GM23338 (cell line): ENCODE results near the gene LRIF1.

Experiments
- CREB1 ChIP-seq: fragments of 250-450 bp; sonication (Bioruptor Pico); IDR thresholded peaks from 2 replicates; pipeline ENCODE4 v1.5.0; 2020; ENCODE audit warnings: low read depth, mild to moderate bottlenecking, moderate library complexity
- CTCF ChIP-seq, 2 experiments: fragments of 200-600 bp in 1 of 2; sonication (generic) in 1 of 2; conservative IDR thresholded peaks; 2 replicates each; pipeline versions ENCODE4 v1.5.1 to v1.6.1; 2016 to 2017; ENCODE audit warnings: antibody characterized with exemption in 2 of 2, low read depth in 2 of 2, mild to moderate bottlenecking in 2 of 2, moderate library complexity in 1 of 2
- EZH2 ChIP-seq: fragments of 200-600 bp; sonication (generic); IDR thresholded peaks from one replicate; pipeline ENCODE4 v1.8.0; 2017; ENCODE audit warnings: antibody characterized with exemption, mild to moderate bottlenecking, low read depth; ENCODE audit not compliant: unreplicated experiment
- JUNB ChIP-seq: IDR thresholded peaks from one replicate; pipeline ENCODE4 v1.6.1; 2016; ENCODE audit warnings: antibody characterized with exemption; ENCODE audit not compliant: unreplicated experiment
- NANOG ChIP-seq: IDR thresholded peaks from 2 replicates; pipeline ENCODE4 v1.6.1; 2016; ENCODE audit warnings: antibody characterized with exemption, borderline replicate concordance
- REST ChIP-seq: IDR thresholded peaks from one replicate; pipeline ENCODE4 v1.6.1; 2018; ENCODE audit warnings: antibody characterized with exemption; ENCODE audit not compliant: unreplicated experiment

- TF ChIP-seq CTCF (conservative IDR thresholded peaks at IDR 0.05; ENCODE audit: low read depth in 2 of 2): no peak
- no peak for TF ChIP-seq EZH2
- TF ChIP-seq JUNB: no peak
- TF ChIP-seq CREB1 (CRISPR knock-in tag): no peak
- no peak for TF ChIP-seq NANOG
- TF ChIP-seq REST: no peak
These were observed 3.5 kb upstream of the LRIF1 start for GRCh38 chr1:110967256-110967655.
